Colonic mucosa (tissue), 4 donors: ENCODE measurements around the gene PCDHGA5. TPM values are rescaled to one million over a fixed set of nuclear protein-coding genes. Genes with fewer than 3 reads are reported as not detected.
A peak's percentile ranks its signal among the peaks of the same experiment; 100 is the strongest.
"Not testable (repeated sequence)": the region's sequence is repeated elsewhere in the genome, so short reads cannot be mapped to it uniquely, and the experiment has no call there.

Source experiments
- DNase-seq: peaks from one replicate; pipeline ENCODE4 v3.0.0-alpha.2; 2020
- H3K27ac ChIP-seq: fragments of 200-600 bp; one replicate; pipeline ENCODE4 v1.8.0; 2021
- H3K27me3 ChIP-seq: fragments of 200-600 bp; one replicate; pipeline ENCODE4 v1.8.0; 2021
- H3K36me3 ChIP-seq: fragments of 200-600 bp; one replicate; pipeline ENCODE4 v1.8.0; 2021
- H3K4me1 ChIP-seq: fragments of 200-600 bp; one replicate; pipeline ENCODE4 v1.8.0; 2021; ENCODE audit warnings: mild to moderate bottlenecking
- H3K4me3 ChIP-seq: fragments of 200-600 bp; one replicate; pipeline ENCODE4 v1.8.0; 2021
- H3K9ac ChIP-seq, 2 donors: one replicate each; pipeline ENCODE4 v1.7.0; 2013; ENCODE audit warnings: control low read depth in 2 of 2, low read depth in 2 of 2, low read length in 2 of 2
- H3K9me3 ChIP-seq: fragments of 200-600 bp; one replicate; pipeline ENCODE4 v1.8.0; 2021
- intact Hi-C: fragments of 100-400 bp; cut with DNase I; formaldehyde crosslinking; loops from one replicate; pipeline ENCODE4 v1.14.1; 2022
- total RNA-seq, 2 donors: library from RNA; stranded (reverse); fragmentation: NEBNext Ultra II Directional in 1 of 2; extraction: Animal tissue kit (Norgen Biotek cat#: 25700) in 1 of 2; gene quantifications; one replicate each; pipeline ENCODE4 v1.2.1, GENCODE V29; 2021
- TF ChIP-seq, protein P1 (sequence below): fragments of 200-600 bp; IDR thresholded peaks from one replicate; pipeline ENCODE4 v1.8.0; 2022; ENCODE audit warnings: antibody characterized with exemption, mild to moderate bottlenecking
- donor health status: healthy.
- donor health status: DM: no; HTN: no; CAD: no.
- donor health status: DM: no; HTN: no; CAD: no.

PCDHGA5 gene
- total RNA-seq, 2 donors from 2014 or later: 0.52 to 1.1 TPM

DNA sequence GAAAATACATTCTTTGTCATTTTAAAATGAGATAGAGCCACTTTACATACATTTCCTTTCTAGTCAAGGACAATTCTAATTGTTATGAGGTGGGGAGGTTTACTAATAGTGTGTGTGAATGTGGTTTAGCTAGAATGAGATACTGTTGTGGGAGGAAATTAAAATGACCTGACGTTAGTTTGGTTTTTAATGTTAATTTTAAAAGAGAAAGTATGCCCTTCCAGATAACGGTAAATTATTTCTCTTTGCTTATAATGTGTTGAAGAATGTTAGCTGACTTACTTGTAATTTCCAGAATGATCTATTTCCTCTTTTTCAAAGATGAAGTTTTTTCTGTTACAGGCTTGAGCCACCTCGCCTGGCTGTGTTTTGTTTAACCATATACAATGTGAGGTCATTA, 41.7 kb upstream of the PCDHGA5 start:
- Histone ChIP-seq H3K9ac (no peak overlapping the region), H3K27ac (no peak overlapping the region), H3K4me3 (no peak overlapping the region), H3K27me3 (no peaks in the 10 kb centered on the region), H3K4me1 (no peaks in the 10 kb centered on the region), H3K36me3 (no peaks in the 10 kb centered on the region), H3K9me3 (peaks cover 4% of the 10 kb centered on the region)
- no peak for DNase-seq
- intact Hi-C loops: loop anchor here (5.0 kb wide), 1 partner anchor 240 kb away; no protein-coding TSS in a partner anchor
- TF ChIP-seq, protein P1, sequence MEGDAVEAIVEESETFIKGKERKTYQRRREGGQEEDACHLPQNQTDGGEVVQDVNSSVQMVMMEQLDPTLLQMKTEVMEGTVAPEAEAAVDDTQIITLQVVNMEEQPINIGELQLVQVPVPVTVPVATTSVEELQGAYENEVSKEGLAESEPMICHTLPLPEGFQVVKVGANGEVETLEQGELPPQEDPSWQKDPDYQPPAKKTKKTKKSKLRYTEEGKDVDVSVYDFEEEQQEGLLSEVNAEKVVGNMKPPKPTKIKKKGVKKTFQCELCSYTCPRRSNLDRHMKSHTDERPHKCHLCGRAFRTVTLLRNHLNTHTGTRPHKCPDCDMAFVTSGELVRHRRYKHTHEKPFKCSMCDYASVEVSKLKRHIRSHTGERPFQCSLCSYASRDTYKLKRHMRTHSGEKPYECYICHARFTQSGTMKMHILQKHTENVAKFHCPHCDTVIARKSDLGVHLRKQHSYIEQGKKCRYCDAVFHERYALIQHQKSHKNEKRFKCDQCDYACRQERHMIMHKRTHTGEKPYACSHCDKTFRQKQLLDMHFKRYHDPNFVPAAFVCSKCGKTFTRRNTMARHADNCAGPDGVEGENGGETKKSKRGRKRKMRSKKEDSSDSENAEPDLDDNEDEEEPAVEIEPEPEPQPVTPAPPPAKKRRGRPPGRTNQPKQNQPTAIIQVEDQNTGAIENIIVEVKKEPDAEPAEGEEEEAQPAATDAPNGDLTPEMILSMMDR: no peak

DNA sequence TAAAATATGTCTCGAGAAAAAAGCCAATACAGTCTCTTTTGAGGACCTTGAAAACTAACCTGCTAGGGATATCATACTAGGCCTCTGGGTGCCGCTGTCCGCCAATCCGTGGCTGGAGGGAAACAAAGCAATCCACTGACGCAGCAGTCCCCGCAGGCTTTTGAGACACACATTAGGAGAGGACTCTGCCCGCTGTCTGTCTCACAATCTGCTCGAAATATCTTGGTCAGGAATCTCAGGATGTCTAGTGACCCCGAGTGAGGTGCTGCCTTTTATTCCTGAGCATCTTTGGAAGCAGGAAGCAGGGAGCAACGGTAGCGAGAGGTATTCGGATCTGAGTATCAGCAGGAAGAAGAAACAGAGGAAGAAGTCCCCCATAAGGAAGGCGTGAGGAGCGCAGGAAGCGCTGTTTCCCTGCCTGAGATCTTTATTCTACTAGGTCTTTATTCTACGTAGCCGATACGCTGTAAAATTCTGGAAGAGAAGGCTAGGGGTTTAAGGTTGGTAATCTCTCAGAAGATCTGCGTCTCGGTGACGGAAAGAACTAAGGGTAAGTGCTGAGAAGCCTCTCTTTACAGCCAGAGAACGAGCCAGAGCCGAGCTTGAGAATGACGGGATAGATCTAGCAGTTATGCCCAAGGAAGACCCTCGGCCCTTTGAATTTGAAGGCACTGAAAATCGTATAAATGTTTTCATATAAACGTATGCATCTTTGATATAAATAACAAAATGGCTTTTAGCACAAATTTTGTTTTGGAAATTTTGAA, 37.7 kb upstream of the PCDHGA5 start:
- peak overlapping the region; percentile 12 to 32 for H3K9ac ChIP-seq
- peak overlapping the region; percentile 28 for H3K27ac ChIP-seq
- H3K9me3 ChIP-seq: no peaks in the 10 kb centered on the region

DNA sequence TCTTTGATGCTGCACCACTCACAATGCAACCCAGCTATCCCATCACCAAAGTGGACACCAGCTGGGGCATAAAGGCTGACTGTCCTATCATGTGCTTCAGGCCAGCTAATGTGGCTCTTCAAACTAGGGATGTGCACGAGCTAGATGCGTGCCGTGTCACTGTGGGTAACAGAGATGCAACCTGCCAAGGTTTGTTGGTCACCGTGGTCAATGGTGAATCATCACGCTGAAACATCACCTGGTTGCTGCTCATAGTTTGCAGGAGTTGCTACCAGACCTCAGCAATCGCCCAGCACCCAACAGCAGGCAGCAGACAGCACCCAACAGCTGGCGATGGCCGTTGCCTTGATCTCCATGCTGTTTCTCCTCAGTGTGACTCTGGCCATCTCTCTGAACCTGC, 35.7 kb upstream of the PCDHGA5 start:
- H3K27ac ChIP-seq: no peak overlapping the region
- no peak overlapping the region for H3K9ac ChIP-seq
- intact Hi-C loops: no loop called here
- no peaks in the 10 kb centered on the region for H3K36me3 ChIP-seq
- no peaks in the 10 kb centered on the region for H3K4me1 ChIP-seq
- H3K4me3 ChIP-seq: no peak overlapping the region
- TF ChIP-seq, protein P1: no peak
- no peaks in the 10 kb centered on the region for H3K27me3 ChIP-seq
- DNase-seq: no peak
- H3K9me3 ChIP-seq: no peaks in the 10 kb centered on the region

More for the DNA sequence above, 37.7 kb upstream of the PCDHGA5 start:
- DNase-seq: peak; percentile 64
- H3K27me3 ChIP-seq: no peaks in the 10 kb centered on the region
- H3K4me1 ChIP-seq: no peaks in the 10 kb centered on the region
- intact Hi-C loops: no loop called here
- peak overlapping the region; percentile 28 for H3K4me3 ChIP-seq
- no peaks in the 10 kb centered on the region for H3K36me3 ChIP-seq
- TF ChIP-seq, protein P1: peak; percentile 26

DNA sequence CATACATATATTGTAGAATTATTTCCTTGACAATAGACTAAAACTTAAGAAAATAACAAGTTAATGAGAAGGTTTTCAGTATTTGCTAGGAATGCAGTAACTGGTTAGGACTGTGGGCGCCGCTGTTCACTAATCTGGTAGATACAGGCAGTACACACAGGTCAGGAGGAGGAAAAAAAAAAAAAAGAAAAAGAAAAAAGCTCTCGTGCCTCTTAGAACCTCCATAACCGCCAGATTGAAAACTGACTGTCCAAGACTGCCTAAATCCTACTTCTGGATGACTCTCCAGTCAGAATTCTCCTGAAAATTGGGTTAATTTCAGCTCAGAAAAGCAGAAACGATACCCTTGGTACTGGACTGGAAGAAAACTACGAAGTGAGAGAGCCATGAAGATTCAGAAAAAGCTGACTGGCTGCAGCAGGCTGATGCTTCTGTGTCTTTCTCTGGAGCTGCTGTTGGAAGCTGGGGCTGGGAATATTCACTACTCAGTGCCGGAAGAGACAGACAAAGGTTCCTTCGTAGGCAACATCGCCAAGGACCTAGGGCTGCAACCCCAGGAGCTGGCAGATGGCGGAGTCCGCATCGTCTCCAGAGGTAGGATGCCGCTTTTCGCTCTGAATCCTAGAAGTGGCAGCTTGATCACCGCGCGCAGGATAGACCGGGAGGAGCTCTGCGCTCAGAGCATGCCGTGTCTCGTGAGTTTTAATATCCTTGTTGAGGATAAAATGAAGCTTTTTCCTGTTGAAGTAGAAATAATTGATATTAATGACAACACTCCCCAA, 33.5 kb upstream of the PCDHGA5 start, which contains the start of gene PCDHGA1:
Gene PCDHGA1 (plus strand): TSS at position 216 of the 782 bp plus-strand sequence.
- no peaks in the 10 kb centered on the region for H3K9me3 ChIP-seq
- DNase-seq: no peak
- H3K9ac ChIP-seq: no peak within 1 kb of the TSS
- no peaks in the 10 kb centered on the region for H3K4me1 ChIP-seq
- H3K36me3 ChIP-seq: no peaks in the 10 kb centered on the region
- no peak within 1 kb of the TSS for H3K27ac ChIP-seq
- H3K27me3 ChIP-seq: no peaks in the 10 kb centered on the region
- intact Hi-C loops: no loop called here
- TF ChIP-seq, protein P1: no peak
- no peak within 1 kb of the TSS for H3K4me3 ChIP-seq

DNA sequence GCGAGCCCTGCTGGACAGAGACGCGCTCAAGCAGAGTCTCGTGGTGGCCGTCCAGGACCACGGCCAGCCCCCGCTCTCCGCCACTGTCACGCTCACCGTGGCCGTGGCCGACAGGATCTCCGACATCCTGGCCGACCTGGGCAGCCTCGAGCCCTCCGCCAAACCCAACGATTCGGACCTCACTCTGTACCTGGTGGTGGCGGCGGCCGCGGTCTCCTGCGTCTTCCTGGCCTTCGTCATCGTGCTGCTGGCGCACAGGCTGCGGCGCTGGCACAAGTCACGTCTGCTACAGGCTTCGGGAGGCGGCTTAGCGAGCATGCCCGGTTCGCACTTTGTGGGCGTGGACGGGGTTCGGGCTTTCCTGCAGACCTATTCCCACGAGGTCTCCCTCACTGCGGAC, 31.4 kb upstream of the PCDHGA5 start:
- H3K9ac ChIP-seq, H3K27me3 ChIP-seq, H3K36me3 ChIP-seq, H3K27ac ChIP-seq, H3K4me3 ChIP-seq, DNase-seq, intact Hi-C loops, H3K9me3 ChIP-seq, H3K4me1 ChIP-seq: not testable (repeated sequence)
